Tibial nerve (tissue), 4 donors: ENCODE measurements around the gene SLC35A4. TPM values are rescaled to one million over a fixed set of nuclear protein-coding genes. Genes with fewer than 3 reads are reported as not detected.
A peak's percentile ranks its signal among the peaks of the same experiment; 100 is the strongest.

Experiments
- DNase-seq, 2 donors: peaks; one replicate each; pipeline ENCODE4 v3.0.0-alpha.2; 2019; ENCODE audit warnings: low spot score in 2 of 2
- H3K27ac ChIP-seq, 4 donors: fragments of 200-600 bp; sonication (generic) in 3 of 4; one replicate each; pipeline ENCODE4 v1.5.1; 2017 to 2019; ENCODE audit warnings: mild to moderate bottlenecking in 1 of 4
- H3K27me3 ChIP-seq, 2 donors: fragments of 200-600 bp; sonication (generic) in 1 of 2; one replicate each; pipeline versions ENCODE4 v1.5.1 to v1.6.0; 2017 to 2019
- H3K36me3 ChIP-seq, 3 donors: fragments of 200-600 bp; sonication (generic); one replicate each; pipeline ENCODE4 v1.5.1; 2018 to 2019
- H3K4me1 ChIP-seq, 4 donors: fragments of 200-600 bp; sonication (generic) in 3 of 4; one replicate each; pipeline ENCODE4 v1.5.1; 2017 to 2019
- H3K4me3 ChIP-seq, 4 donors: fragments of 200-600 bp; sonication (generic) in 3 of 4; one replicate each; pipeline ENCODE4 v1.5.1; 2017 to 2019; ENCODE audit warnings: mild to moderate bottlenecking in 1 of 4, moderate library complexity in 1 of 4
- H3K9me3 ChIP-seq, 4 donors: fragments of 200-600 bp; sonication (generic) in 3 of 4; one replicate each; pipeline ENCODE4 v1.5.1; 2017 to 2019
- CTCF ChIP-seq, 5 experiments: fragments of 200-600 bp in 3 of 5; fragments of 450-650 bp in 2 of 5; sonication (generic) in 3 of 5; IDR thresholded peaks; one replicate each; pipeline ENCODE4 v1.5.1; 2016 to 2019; ENCODE audit warnings: antibody characterized with exemption in 5 of 5, mild to moderate bottlenecking in 3 of 5, moderate library complexity in 2 of 5
- EP300 ChIP-seq, 2 donors: sonication (generic); formaldehyde crosslinking; IDR thresholded peaks; one replicate each; pipeline ENCODE4 v1.6.1; 2017; ENCODE audit warnings: antibody characterized with exemption in 2 of 2, mild to moderate bottlenecking in 1 of 2
- POLR2A ChIP-seq, 2 donors: fragments of 450-650 bp; IDR thresholded peaks; one replicate each; pipeline ENCODE4 v1.6.1; 2017; ENCODE audit warnings: antibody characterized with exemption in 2 of 2, mild to moderate bottlenecking in 2 of 2, moderate library complexity in 2 of 2
- WGBS, 2 donors: methylation state at CpG; one replicate each; pipeline ENCODE4 v1.1.5; 2018; 5-methylcytosine and 5-hydroxymethylcytosine counted together
- total RNA-seq, 4 donors: library from RNA; depleted of rRNA; stranded (reverse); fragments of >200 nt; gene quantifications; one replicate each; pipeline ENCODE4 v1.1.0, GENCODE V29; 2016

Gene SLC35A4
- total RNA-seq, 4 donors from 2014 or later = 22.9 to 36.9 (median 26.8) TPM

- peaks cover 0 to 40% (median 13%) of the 10 kb centered on the region in 4 donors for H3K4me1 ChIP-seq
- no peaks in the 10 kb centered on the region for H3K27me3 ChIP-seq
- peak overlapping the region in 3 of 4 donors; percentile 18 to 51 (median 37) for H3K27ac ChIP-seq
- H3K36me3 ChIP-seq = peaks cover 0 to 46% (median 2%) of the 10 kb centered on the region in 3 donors
- no peak for TF ChIP-seq EP300 (IDR thresholded peaks at IDR 0.05)
- no peak for TF ChIP-seq POLR2A (IDR thresholded peaks at IDR 0.05)
- TF ChIP-seq CTCF (IDR thresholded peaks at IDR 0.05) = no peak
- H3K9me3 ChIP-seq = no peaks in the 10 kb centered on the region
- no peak overlapping the region for H3K4me3 ChIP-seq
- no peak for DNase-seq
- WGBS, 2 donors = 92 to 100% methylated on average over 2 of the region's 2 CpGs
These were observed 3.9 kb downstream of the SLC35A4 start for GRCh38 chr5:140568443-140569063.

GRCh38 chr5:140569197-140569596, 4.6 kb downstream of the SLC35A4 start:
- H3K4me1 ChIP-seq = peaks cover 0 to 42% (median 11%) of the 10 kb centered on the region in 4 donors
- peaks cover 0 to 46% (median 2%) of the 10 kb centered on the region in 3 donors for H3K36me3 ChIP-seq
- no peak overlapping the region for H3K4me3 ChIP-seq
- no peak for TF ChIP-seq EP300 (IDR thresholded peaks at IDR 0.05)
- no peak for TF ChIP-seq POLR2A (IDR thresholded peaks at IDR 0.05)
- no peak for TF ChIP-seq CTCF (IDR thresholded peaks at IDR 0.05)
- H3K9me3 ChIP-seq = no peaks in the 10 kb centered on the region
- peak overlapping the region in 3 of 4 donors; percentile 18 to 59 (median 51) for H3K27ac ChIP-seq
- H3K27me3 ChIP-seq = no peaks in the 10 kb centered on the region
- no peak for DNase-seq
- WGBS, 2 donors = 69 to 74% methylated on average over 4 of the region's 4 CpGs

GRCh38 chr5:140570058-140570457, 5.4 kb downstream of the SLC35A4 start:
- no peaks in the 10 kb centered on the region for H3K9me3 ChIP-seq
- peak overlapping the region in 2 of 4 donors; percentile 18 to 59 for H3K27ac ChIP-seq
- TF ChIP-seq EP300 (IDR thresholded peaks at IDR 0.05) = no peak
- no peak for TF ChIP-seq POLR2A (IDR thresholded peaks at IDR 0.05)
- H3K4me1 ChIP-seq = peaks cover 0 to 49% (median 11%) of the 10 kb centered on the region in 4 donors
- 77 to 82% methylated on average over 4 of the region's 4 CpGs for WGBS, 2 donors
- H3K36me3 ChIP-seq = peaks cover 0 to 46% (median 2%) of the 10 kb centered on the region in 3 donors
- DNase-seq = no peak
- no peak overlapping the region for H3K4me3 ChIP-seq
- H3K27me3 ChIP-seq = no peaks in the 10 kb centered on the region

- no peaks in the 10 kb centered on the region for H3K9me3 ChIP-seq
- peaks cover 0 to 48% (median 8%) of the 10 kb centered on the region in 4 donors for H3K4me1 ChIP-seq
- H3K27me3 ChIP-seq = no peaks in the 10 kb centered on the region
- TF ChIP-seq CTCF (IDR thresholded peaks at IDR 0.05) = no peak
- no peak for TF ChIP-seq EP300 (IDR thresholded peaks at IDR 0.05)
- TF ChIP-seq POLR2A (IDR thresholded peaks at IDR 0.05) = no peak
- 95 to 100% methylated on average over 1 of the region's 1 CpG for WGBS, 2 donors
- H3K4me3 ChIP-seq = no peak overlapping the region
- peaks cover 0 to 46% (median 2%) of the 10 kb centered on the region in 3 donors for H3K36me3 ChIP-seq
- DNase-seq = no peak
- H3K27ac ChIP-seq = peak overlapping the region in 2 of 4 donors; percentile 26 to 40
These were observed 5.9 kb downstream of the SLC35A4 start for GRCh38 chr5:140570488-140570887.

- H3K4me1 ChIP-seq = peaks cover 0 to 42% (median 1%) of the 10 kb centered on the region in 4 donors
These were observed 6.5 kb downstream of the SLC35A4 start for GRCh38 chr5:140571105-140571504.

More at GRCh38 chr5:140571105-140571504, 6.5 kb downstream of the SLC35A4 start:
- Histone ChIP-seq H3K27ac (peak overlapping the region in 3 of 4 donors; percentile 9 to 40 (median 26)), H3K27me3 (no peaks in the 10 kb centered on the region), H3K36me3 (peaks cover 0 to 40% (median 2%) of the 10 kb centered on the region in 3 donors), H3K9me3 (no peaks in the 10 kb centered on the region), H3K4me3 (no peak overlapping the region)
- WGBS, 2 donors = 65 to 77% methylated on average over 5 of the region's 5 CpGs
- TF ChIP-seq EP300 (IDR thresholded peaks at IDR 0.05) (no peak), CTCF (IDR thresholded peaks at IDR 0.05) (no peak), POLR2A (IDR thresholded peaks at IDR 0.05) (no peak)
- DNase-seq = no peak
